Neural crest cell (in vitro differentiated cells): ENCODE data around the gene OR5AC2. TPM values are rescaled to one million over a fixed set of nuclear protein-coding genes. Genes with fewer than 3 reads are reported as not detected.
A peak's percentile ranks its signal among the peaks of the same experiment; 100 is the strongest.

Experiments used
- DNase-seq: peaks from one replicate; pipeline ENCODE4 v3.0.0; 2021; ENCODE audit warnings: low read depth, mixed read lengths, low spot score
- H3K27ac Mint-ChIP-seq: one replicate; pipeline ENCODE4 v1.8.0; 2021; ENCODE audit warnings: mild to moderate bottlenecking, mixed read lengths; ENCODE audit not compliant: unreplicated experiment
- H3K27me3 Mint-ChIP-seq: 2 replicates; pipeline ENCODE4 v1.8.0; 2021; ENCODE audit warnings: low read depth, mild to moderate bottlenecking, mixed read lengths
- H3K36me3 Mint-ChIP-seq: 2 replicates; pipeline ENCODE4 v1.8.0; 2021; ENCODE audit warnings: low read depth, mild to moderate bottlenecking, mixed read lengths
- H3K4me1 Mint-ChIP-seq: 2 replicates; pipeline ENCODE4 v1.8.0; 2021; ENCODE audit warnings: mixed read lengths
- H3K4me3 Mint-ChIP-seq: one replicate; pipeline ENCODE4 v1.8.0; 2021; ENCODE audit warnings: mild to moderate bottlenecking, mixed read lengths
- H3K9me3 Mint-ChIP-seq: 2 replicates; pipeline ENCODE4 v1.8.0; 2021; ENCODE audit warnings: mixed read lengths
- CTCF ChIP-seq: fragments of 200-600 bp; sonication (generic); conservative IDR thresholded peaks from 2 replicates; pipeline ENCODE4 v1.5.0; 2021; ENCODE audit warnings: antibody characterized with exemption, mild to moderate bottlenecking
- total RNA-seq: library from RNA; stranded (reverse); gene quantifications from 2 replicates; pipeline ENCODE4 v1.2.1, GENCODE V29; 2021

OR5AC2 gene
- total RNA-seq, 1 donor from 2014 or later: not detected

- peak; percentile 32 for TF ChIP-seq CTCF
- no peak for DNase-seq
Observed at GRCh38 chr3:98068824-98069223, 18.1 kb upstream of the OR5AC2 start.

GRCh38 chr3:98070840-98071239 is 16.1 kb upstream of the OR5AC2 start:
- H3K36me3 Mint-ChIP-seq: no peaks in the 10 kb centered on the region
- no peaks in the 10 kb centered on the region for H3K4me1 Mint-ChIP-seq
- H3K9me3 Mint-ChIP-seq: no peaks in the 10 kb centered on the region

More at GRCh38 chr3:98068824-98069223, 18.1 kb upstream of the OR5AC2 start:
- Mint-ChIP-seq H3K9me3 (no peaks in the 10 kb centered on the region), H3K27me3 (no peaks in the 10 kb centered on the region), H3K27ac (no peak overlapping the region), H3K4me3 (no peak overlapping the region), H3K4me1 (no peaks in the 10 kb centered on the region), H3K36me3 (no peaks in the 10 kb centered on the region)

GRCh38 chr3:98073486-98073885 is 13.5 kb upstream of the OR5AC2 start:
- no peaks in the 10 kb centered on the region for H3K4me1 Mint-ChIP-seq
- H3K27me3 Mint-ChIP-seq: peaks cover 2% of the 10 kb centered on the region
- no peak for TF ChIP-seq CTCF
- no peak overlapping the region for H3K4me3 Mint-ChIP-seq
- no peaks in the 10 kb centered on the region for H3K36me3 Mint-ChIP-seq
- DNase-seq: no peak
- H3K27ac Mint-ChIP-seq: no peak overlapping the region
- peaks cover 2% of the 10 kb centered on the region for H3K9me3 Mint-ChIP-seq

More at GRCh38 chr3:98070840-98071239, 16.1 kb upstream of the OR5AC2 start:
- Mint-ChIP-seq H3K27me3 (no peaks in the 10 kb centered on the region), H3K27ac (no peak overlapping the region), H3K4me3 (no peak overlapping the region)
- no peak for TF ChIP-seq CTCF
- DNase-seq: no peak

- Mint-ChIP-seq H3K27me3 (peaks cover 6% of the 10 kb centered on the region), H3K27ac (no peak overlapping the region), H3K4me1 (no peaks in the 10 kb centered on the region), H3K9me3 (peaks cover 2% of the 10 kb centered on the region), H3K4me3 (no peak overlapping the region), H3K36me3 (no peaks in the 10 kb centered on the region)
- DNase-seq: no peak
- no peak for TF ChIP-seq CTCF
Observed at GRCh38 chr3:98095882-98096281, 8.9 kb downstream of the OR5AC2 start.

GRCh38 chr3:98099848-98100247 is 12.9 kb downstream of the OR5AC2 start:
- Mint-ChIP-seq H3K4me3 (no peak overlapping the region), H3K27ac (no peak overlapping the region), H3K36me3 (no peaks in the 10 kb centered on the region), H3K4me1 (no peaks in the 10 kb centered on the region), H3K9me3 (no peaks in the 10 kb centered on the region), H3K27me3 (no peaks in the 10 kb centered on the region)
- no peak for DNase-seq
- no peak for TF ChIP-seq CTCF

- peaks cover 5% of the 10 kb centered on the region for H3K4me1 Mint-ChIP-seq
- no peak for TF ChIP-seq CTCF
Observed at GRCh38 chr3:98108162-98108561, 21.2 kb downstream of the OR5AC2 start.

More at GRCh38 chr3:98108162-98108561, 21.2 kb downstream of the OR5AC2 start:
- Mint-ChIP-seq H3K4me3 (no peak overlapping the region), H3K36me3 (no peaks in the 10 kb centered on the region), H3K9me3 (peaks cover 4% of the 10 kb centered on the region), H3K27me3 (peaks cover 2% of the 10 kb centered on the region), H3K27ac (no peak overlapping the region)
- no peak for DNase-seq
